Stimulated activated CD8-positive, alpha-beta memory T cell treated with anti-CD3 and anti-CD28 coated beads, Interleukin-4, amount 100 ng/mL, for 48 hours (primary cell): ENCODE data around the gene COQ5.
"Not testable (repeated sequence)": the region's sequence is repeated elsewhere in the genome, so short reads cannot be mapped to it uniquely, and the experiment has no call there.

Experiments
- DNase-seq: peaks from one replicate; pipeline ENCODE4 v3.0.0-alpha.2; 2020

The COQ5 gene, protein sequence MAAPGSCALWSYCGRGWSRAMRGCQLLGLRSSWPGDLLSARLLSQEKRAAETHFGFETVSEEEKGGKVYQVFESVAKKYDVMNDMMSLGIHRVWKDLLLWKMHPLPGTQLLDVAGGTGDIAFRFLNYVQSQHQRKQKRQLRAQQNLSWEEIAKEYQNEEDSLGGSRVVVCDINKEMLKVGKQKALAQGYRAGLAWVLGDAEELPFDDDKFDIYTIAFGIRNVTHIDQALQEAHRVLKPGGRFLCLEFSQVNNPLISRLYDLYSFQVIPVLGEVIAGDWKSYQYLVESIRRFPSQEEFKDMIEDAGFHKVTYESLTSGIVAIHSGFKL

GRCh38 chr12:120528861-120529525, at the start of gene COQ5:
TSS of gene COQ5 (minus strand) at chr12:120529158. CDS start at chr12:120529141, 17 bp downstream.
- DNase-seq: peak; percentile 89

DNA sequence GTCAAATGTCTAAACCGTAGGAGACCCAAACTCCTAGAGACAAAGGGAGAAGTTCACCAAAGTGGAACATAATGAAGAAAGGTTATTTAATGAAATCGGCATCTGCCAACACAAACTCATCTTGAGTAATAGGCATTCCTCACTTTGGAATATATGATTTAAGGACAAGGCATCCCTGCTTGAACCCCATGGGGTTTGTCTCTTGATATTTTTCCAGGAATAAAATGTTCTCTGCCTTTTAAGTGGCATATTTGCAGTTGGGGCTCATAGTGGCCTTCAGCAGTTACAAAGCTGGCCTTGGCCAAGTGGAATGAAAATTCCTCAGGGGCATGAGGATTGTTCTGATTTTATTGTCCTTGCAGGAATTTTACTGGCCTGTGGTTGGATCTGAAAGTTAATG, 45.1 kb upstream of the COQ5 start:
- no peak for DNase-seq

DNA sequence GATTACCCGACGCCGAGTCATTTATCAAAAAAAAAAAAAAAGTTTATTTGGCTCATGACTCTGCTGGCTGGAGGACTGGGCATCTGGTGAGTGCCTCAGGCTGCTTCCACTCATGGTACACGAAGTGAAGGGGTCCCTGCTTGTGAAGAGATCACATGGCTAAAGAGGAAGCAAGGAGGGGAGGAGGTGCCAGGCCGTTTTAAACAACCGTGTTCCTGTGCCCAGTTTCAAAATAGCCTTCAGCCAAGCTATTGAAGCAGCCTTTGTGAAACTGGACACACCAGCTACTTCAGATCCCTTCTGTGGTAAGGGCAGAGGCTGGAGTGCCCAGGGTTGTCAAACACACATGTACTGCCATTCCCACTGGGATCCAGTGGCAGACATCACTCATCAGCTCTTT, 44.6 kb upstream of the COQ5 start:
- no peak for DNase-seq

- DNase-seq: no peak
These were observed 42.3 kb upstream of the COQ5 start for GRCh38 chr12:120571299-120571698.

- DNase-seq: no peak
These were observed 34.5 kb upstream of the COQ5 start for GRCh38 chr12:120563495-120563894.

DNA sequence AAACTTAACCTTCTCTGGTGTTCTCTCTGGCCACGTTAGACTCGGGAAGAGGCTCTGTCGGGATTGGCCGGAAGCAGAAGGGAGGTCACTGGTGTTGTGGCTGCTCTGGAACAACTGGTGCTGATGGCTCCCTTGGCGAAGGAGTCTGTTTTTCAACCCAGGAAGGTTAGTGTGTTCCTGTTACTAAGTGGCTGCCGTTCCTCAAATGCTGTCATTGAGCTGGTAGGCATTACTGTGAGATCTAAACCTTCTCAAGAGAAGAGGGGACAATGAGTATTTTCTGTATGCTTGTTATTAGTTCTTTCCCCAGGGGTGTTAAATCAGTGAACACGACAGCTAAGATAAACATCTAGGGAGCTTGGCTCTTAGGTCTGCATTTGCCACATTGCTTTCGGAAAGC, 33.9 kb upstream of the COQ5 start:
- DNase-seq: no peak

DNA sequence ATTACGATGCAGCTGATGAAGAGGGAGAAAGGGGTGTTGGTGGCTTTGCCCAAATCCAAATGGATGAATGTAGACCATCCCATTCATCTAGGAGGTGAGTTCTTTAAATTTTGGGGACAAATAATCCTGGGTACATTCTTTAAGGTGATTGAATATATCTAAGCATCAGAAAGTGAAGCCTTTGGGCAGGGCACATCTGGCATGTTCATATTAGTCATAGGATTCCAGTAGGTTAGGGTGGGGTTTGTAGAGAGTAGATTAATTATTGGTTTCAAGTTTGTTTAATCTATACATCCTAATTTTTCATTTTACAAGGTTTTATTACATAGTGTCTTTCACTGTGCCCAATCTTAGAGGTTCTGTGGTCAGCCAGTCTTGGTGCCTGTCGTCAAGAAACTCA, 28.6 kb upstream of the COQ5 start:
- DNase-seq: no peak

GRCh38 chr12:120554678-120555077, 25.7 kb upstream of the COQ5 start:
- DNase-seq: no peak

- DNase-seq: no peak
These were observed 17.1 kb upstream of the COQ5 start for GRCh38 chr12:120546050-120546386.

GRCh38 chr12:120544691-120545090, 15.7 kb upstream of the COQ5 start:
- DNase-seq: no peak

DNA sequence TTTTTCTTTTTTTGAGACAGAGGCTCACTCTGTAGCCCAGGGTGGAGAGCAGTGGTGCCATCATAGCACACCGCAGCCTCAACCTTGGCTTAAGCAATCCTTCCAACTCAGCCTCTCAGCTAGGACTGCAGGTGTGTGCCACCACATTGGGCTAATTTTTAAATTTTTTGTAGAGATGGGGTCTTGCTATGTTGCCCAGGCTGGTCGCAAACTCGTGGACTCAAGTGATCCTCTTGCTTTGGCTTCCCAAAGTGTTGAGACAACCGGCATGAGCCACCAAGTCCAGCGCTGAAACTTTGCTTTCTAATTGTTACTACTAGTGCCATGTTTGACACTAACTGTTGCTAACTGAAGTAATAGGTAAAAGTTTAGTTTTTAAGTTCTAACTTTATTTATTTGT, 13.2 kb upstream of the COQ5 start:
- no peak for DNase-seq

DNA sequence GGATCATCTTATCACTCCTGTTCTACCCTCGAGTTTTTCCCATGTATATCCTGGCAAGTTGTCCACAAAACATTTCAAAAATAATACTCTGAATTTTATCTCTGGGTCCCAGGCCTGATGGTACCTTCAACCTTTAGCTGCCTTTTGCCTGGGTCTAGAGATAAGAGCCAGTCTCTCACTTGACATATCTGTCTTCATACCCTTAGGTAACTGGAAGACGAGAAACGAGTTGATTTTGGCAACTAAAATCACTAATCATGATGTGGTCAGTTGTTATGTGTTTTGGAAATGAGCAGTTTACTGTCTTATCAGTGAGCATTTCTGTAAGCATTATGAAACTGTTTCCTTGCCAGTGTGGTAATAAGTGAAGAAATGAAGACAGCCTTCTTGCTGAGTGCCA, 11.5 kb upstream of the COQ5 start:
- DNase-seq: no peak

DNA sequence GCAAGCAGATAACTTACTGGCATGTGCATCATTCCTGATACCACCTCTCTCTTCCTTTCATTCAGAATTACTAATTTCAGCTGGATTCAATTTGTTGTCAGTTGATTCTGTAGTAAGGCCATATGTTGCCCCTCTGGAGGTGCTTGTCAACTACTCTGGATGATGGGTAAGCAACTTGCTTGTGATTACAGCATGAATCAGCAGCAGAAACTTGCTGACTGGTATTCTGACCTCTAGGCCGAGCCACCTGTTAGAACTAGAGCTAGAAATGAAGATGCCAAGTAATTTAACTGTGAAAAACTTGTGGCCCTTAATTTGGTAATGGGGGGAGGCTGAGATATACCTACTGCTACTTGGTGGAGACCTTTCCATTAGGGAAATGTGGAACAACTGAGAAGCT, 10.3 kb upstream of the COQ5 start:
- DNase-seq: no peak

- no peak for DNase-seq
These were observed 9.6 kb upstream of the COQ5 start for GRCh38 chr12:120538281-120539156.

DNA sequence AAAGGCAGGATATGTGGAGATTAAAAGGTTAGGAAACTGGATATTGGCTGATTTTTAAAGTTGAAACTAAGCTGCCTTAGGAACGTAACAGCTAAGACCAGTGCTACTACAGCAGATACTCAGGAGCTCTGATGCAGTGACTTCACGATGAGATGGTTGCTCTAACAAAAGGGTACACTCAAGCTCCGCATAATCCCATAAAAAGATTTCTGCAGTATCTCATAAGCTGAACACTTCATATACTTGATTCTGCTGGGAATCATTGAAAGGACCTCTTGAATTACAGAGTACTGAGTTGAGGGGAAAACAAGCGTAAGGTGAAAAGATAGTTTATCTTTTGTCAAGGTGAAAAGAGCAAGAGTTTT, 8.9 kb upstream of the COQ5 start:
- DNase-seq: no peak

DNA sequence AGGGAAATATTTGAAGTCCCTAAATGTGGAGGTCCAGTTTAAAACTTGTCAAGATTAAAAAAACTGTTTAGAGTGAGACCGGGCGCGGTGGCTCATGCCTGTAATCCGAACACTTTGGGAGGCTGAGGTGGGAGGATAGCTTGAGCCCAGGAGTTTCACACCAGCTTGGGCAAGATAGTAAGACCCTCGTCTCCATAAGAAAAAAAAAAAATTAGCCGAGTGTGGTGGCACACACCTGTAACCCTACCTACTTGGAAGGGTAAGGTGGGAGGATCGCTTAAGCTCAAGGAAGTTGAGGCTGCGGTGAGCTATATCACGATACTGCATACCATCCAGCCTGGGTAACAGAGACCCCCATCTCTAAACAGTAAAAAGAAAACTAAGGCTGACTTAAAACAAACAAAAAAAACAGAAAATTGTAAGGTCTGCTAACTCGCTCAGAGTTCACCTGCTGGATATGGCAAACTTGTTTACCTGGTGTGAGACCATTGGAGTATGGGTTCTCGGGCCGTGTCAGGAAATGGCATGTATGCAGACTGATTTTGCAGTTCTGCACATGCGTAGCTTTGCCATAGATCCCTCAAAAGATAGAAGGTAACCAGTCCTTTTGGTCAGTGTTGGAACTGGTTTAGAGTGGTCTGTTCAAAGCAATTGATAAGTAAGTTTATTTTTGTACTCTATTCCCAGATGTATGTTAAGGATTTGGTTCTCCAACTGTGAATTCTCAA, 7.3 kb upstream of the COQ5 start:
- peak; percentile 38 for DNase-seq

DNA sequence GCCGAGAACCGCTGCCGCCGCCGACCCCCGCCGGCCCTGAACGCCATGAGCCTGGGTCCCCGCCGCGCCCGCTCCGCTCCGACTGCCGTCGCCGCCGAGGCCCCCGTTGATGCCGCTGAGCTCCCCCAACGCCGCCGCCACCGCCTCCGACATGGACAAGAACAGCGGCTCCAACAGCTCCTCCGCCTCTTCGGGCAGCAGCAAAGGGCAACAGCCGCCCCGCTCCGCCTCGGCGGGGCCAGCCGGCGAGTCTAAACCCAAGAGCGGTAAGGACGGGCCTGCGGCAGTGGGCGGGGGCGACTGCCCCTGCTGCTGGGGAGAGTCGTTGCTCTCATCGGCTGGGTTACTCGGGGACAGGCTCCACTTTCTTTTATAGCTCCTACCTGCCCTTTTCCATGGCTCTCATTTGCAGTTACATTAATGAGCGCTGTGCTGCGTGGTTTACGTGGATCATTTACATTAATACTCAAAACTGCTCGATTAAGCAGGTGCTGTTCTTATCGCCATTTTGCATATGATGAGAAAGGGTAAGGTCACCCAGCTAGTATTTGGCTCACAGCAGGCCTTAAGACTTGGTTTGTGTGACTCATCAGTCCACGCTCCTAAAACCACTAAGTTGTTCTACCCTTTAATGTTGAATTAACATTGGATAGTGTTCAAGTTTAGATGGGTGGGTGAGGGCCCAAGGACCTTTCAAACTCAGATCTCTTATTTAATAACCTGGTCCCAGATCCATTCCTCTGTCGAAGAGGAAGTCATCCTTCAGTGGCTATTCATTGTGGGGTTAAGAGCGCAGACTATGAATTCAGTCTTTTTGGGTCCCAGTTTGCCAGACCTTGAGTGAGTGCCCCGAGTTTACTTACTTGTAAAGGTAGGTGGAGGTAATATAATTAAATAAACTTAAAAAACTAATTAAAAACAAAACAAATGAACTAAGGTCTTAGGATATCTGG, 6.0 kb upstream of the COQ5 start:
- peak; percentile 59 for DNase-seq

DNA sequence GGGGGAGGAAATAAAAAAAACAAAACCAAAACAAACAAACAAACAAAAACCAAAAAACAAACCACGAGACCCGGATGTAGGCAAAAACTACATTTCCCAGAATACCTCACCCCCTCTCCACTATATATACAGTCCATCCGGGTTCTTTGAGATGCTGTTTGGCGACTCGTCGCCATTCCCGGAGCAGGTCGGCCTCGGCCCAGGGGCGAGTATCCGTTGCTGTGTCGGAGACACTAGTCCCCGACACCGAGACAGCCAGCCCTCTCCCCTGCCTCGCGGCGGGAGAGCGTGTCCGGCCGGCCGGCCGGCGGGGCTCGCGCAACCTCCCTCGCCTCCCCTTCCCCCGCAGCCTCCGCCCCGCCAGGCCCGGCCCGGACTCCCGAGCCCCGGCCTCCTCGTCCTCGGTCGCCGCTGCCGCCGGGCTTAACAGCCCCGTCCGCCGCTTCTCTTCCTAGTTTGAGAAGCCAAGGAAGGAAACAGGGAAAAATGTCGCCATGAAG, 5.3 kb upstream of the COQ5 start, which contains the start of gene RNF10:
Gene RNF10, plus strand, starts transcription at position 154 of the 500 bp plus-strand sequence. CDS start 456 bp downstream, outside the sequence.
- peak; percentile 77 for DNase-seq

- DNase-seq: no peak
These were observed 3.8 kb upstream of the COQ5 start for GRCh38 chr12:120532701-120533238.

GRCh38 chr12:120530418-120530761, 1.4 kb upstream of the COQ5 start:
- not testable (repeated sequence) for DNase-seq

- DNase-seq: peak; percentile 34
These were observed 871 bp upstream of the COQ5 start for GRCh38 chr12:120529641-120530417.
